DMS 273 treated with DMSO at 0.1 percent for 48 hours (cell line): ENCODE measurements around the gene CFAP73.
"Not testable (repeated sequence)": the region's sequence is repeated elsewhere in the genome, so short reads cannot be mapped to it uniquely, and the experiment has no call there.

Experiments used
- DNase-seq: peaks from one replicate; lab custom pipeline; 2025; lab: John Stamatoyannopoulos, UW

The CFAP73 gene

DNA sequence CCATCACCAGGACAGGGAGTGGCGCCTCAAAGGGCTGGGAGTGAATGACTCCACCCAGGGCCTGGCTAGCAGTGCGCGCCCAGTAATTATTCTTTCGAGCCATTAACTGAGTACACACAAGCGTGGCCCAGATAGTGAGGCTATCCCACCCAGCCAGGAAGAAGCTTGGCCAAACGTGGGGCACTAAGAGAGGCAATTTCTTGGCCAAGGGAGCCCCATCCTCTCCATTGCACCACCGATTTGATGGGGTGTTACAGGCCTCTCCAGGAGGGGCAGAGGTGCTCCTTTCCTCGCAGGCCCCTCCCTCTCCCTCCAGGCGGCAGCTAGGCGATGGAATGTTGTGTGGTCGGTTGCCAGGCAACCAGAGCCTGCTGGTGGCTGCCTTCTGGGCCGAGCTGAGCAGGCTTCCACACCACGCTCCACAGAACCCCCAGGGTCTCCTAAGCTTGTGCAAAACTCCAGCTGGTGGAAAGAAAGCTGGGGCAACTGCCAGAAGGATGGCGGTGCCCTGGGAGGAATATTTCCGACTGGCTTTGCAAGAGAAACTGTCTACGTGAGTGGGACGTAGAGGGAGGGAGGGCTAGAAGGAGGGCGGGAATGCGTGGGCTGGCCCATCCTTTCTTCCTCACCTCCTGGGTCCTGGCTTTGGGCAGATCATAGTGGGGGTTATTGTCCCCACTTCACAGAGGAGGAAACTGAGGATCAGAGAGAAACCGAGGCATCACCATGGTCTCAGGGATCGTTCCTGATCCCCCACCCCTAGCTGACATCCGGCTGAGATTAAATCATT, at the start of gene CFAP73:
Gene CFAP73 (plus strand): TSS at position 364 of the 790 bp plus-strand sequence. CDS start 134 bp downstream, at position 498.
- DNase-seq, result peak; percentile 34

DNA sequence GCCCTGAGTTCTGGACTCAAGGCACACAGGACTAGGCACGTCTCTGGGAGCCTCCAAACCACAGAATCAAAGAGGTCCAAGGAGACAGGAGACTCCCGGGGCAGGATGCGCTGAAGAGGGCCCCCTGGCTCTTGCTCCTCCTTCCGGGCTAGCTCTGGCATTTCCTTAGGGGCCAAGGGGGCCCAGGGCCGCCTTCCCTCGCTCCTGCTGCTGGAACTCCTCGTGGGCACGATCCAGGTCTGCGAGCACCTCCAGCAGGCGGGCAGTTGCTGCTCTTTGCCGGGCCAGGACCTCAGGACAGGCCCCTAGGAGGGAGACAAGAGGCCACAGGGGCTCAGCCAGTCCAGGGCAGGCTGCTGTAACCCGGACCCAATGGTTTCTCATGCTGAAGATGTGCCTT, 49.8 kb upstream of the CFAP73 start:
- no peak for DNase-seq

DNA sequence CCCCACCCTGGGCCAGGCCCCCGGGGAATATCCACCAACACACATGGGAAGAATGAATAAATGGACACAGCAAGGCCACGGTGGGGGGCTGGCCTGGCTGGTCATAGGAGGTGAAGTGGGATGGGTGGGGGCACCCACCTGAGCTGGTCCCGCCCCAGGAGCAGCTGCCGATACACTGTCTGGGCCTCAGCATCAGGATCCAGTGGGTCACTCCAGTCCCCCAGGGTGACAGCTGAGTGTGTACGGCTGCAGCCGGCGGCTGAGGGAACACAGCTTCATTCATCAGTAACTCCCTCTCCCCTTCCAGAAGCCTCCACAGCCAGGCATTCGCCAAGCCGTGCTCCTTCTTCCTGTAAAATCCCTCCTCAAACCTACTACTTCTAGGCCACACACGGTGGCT, 47.8 kb upstream of the CFAP73 start:
- no peak for DNase-seq

- no peak for DNase-seq
These were observed 46.7 kb upstream of the CFAP73 start for GRCh38 chr12:113102811-113103210.

GRCh38 chr12:113103756-113104450, 45.6 kb upstream of the CFAP73 start:
- DNase-seq, result no peak

GRCh38 chr12:113104953-113105510, 44.5 kb upstream of the CFAP73 start:
- DNase-seq, result no peak

GRCh38 chr12:113105606-113106271, 43.8 kb upstream of the CFAP73 start:
- DNase-seq, result no peak

- DNase-seq, result no peak
These were observed 43.2 kb upstream of the CFAP73 start for GRCh38 chr12:113106361-113106760.

DNA sequence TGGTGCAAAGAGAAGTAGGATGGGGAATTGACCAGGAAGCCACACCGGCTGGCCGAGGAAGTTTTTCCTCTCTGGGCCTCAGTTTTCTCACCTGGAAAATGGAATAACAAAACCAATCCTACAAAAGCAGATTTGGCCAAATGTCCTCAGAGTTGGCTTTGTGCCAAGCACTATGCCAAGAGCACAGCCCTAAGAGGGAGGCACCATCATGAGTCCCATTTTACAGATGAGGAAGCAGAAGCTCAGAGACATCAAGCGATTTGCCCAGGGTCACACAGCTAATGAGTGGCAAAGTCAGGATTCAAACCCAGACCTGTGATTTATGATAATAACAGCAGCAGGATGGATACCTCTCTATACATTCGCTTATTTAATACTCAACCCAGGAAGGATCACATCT, 41.2 kb upstream of the CFAP73 start:
- no peak for DNase-seq

GRCh38 chr12:113109360-113109759, 40.2 kb upstream of the CFAP73 start:
- no peak for DNase-seq

- no peak for DNase-seq
These were observed 39.5 kb upstream of the CFAP73 start for GRCh38 chr12:113109872-113110599.

DNA sequence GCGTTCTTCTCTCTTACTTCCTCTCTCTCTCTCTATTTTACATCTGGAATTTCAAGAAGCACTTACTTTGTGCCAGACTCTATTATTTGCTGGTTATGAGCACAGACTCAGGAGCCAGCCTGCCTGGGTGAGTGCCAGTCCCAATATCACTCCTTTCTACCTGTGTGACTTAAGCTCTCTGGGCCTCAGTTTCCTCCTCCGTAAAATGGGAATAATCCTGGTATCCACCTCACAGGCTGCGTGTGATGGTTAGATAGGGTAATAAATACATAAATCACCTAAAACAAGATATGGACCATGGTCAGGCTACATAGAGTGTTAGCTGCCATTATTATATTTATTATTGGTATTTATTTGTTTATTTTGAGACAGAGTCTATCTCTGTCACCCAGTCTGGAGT, 38.3 kb upstream of the CFAP73 start:
- DNase-seq, result no peak

DNA sequence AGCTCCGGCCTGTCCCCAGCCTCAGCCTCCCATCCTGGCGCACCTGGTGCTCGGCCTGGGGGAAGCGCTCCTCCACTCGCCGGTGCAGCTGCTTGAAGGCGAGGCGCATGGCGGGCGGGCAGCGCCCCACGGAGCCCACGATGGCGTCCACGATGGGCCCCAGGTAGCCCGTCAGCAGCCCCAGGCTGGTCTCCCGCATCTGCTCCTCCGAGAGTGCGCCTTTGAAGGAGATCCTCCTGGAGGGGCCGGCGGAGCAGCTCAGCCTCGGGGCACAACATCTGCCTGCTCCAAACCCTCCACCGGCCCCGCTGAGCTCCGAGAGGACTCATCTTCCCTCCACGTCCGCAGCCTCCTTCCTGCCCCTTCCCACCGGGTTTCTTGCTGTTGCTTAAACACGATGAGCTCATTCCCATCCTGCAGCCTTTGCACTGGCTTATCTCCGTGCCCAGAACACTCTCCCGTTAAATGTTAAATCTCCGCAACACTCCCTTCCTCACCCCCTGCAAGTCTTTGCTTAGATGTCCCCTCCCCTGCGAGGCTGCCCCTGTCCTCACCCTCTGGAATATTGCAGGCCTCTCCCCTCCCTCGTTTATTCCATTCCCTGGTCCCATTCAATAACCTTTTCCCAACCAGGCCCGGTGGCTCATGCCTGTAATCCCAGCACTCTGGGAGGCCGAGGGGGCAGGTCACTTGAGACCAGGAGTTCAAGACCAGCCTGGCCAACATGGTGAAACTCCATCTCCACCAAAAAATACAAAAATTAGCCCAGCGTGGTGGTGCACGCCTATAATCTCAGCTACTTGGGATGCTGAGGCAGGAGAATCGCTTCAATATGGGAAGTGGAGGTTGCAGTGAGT, 37.3 kb upstream of the CFAP73 start:
- no peak for DNase-seq

DNA sequence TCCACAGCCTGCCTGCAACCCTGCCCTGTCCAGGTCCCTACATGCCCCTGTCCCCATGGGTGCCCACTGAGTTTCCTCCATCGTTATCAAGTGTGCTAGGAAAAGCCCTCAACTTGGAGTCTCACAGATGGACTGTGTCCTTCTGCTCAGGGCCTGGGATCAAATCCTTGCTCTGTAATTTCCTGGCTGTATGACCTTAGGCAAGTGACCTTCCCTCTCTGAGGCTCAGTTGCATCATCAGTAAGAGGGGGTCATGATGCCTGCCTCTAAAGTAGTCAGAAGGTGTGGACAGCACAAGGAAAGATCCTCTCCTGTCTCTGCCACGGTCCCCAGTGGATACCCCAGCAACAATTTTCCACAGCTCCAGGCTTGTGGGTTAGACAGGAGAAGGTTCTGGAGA, 36.1 kb upstream of the CFAP73 start:
- DNase-seq, result no peak

GRCh38 chr12:113114447-113115178, 34.9 kb upstream of the CFAP73 start:
- DNase-seq, result no peak

- no peak for DNase-seq
These were observed 33.9 kb upstream of the CFAP73 start for GRCh38 chr12:113115455-113116126.

GRCh38 chr12:113116875-113117274, 32.6 kb upstream of the CFAP73 start:
- DNase-seq, result no peak

GRCh38 chr12:113117684-113118083, 31.8 kb upstream of the CFAP73 start:
- not testable (repeated sequence) for DNase-seq

GRCh38 chr12:113118142-113118541, 31.4 kb upstream of the CFAP73 start:
- DNase-seq, result no peak
